Measurements from ENCODE around the gene PPP1CA.

DNA sequence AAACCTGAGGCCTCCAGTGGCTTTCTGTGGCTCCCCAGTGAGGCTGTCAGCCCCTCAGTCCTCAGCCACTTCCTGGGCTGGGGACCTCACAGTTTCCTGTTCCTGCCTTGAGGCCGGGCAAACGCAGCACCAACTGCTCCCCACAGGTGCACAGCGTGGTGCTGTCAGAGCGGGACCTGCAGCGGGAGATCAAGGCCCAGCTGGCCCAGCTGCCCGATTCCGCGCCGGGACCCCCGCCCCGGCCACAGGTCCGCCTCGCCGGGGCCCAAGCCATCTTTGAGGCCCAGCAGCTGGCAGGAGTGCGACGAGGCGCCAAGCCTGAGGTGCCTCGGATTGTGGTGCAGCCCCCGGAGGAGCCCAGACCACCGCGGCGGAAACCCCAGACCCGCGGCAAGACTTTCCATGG is 7.6 kb upstream of the PPP1CA start:
- TF ChIP-seq, protein P1, sequence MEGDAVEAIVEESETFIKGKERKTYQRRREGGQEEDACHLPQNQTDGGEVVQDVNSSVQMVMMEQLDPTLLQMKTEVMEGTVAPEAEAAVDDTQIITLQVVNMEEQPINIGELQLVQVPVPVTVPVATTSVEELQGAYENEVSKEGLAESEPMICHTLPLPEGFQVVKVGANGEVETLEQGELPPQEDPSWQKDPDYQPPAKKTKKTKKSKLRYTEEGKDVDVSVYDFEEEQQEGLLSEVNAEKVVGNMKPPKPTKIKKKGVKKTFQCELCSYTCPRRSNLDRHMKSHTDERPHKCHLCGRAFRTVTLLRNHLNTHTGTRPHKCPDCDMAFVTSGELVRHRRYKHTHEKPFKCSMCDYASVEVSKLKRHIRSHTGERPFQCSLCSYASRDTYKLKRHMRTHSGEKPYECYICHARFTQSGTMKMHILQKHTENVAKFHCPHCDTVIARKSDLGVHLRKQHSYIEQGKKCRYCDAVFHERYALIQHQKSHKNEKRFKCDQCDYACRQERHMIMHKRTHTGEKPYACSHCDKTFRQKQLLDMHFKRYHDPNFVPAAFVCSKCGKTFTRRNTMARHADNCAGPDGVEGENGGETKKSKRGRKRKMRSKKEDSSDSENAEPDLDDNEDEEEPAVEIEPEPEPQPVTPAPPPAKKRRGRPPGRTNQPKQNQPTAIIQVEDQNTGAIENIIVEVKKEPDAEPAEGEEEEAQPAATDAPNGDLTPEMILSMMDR (IDR thresholded peaks at IDR 0.05; ENCODE audit: insufficient read depth, low read length) = no peak
- TF ChIP-seq POLR2AphosphoS5 (IDR thresholded peaks at IDR 0.05; ENCODE audit: low read depth) = peak; percentile 87; the same call in 1 of the 2 replicates
- TF ChIP-seq, protein P2, sequence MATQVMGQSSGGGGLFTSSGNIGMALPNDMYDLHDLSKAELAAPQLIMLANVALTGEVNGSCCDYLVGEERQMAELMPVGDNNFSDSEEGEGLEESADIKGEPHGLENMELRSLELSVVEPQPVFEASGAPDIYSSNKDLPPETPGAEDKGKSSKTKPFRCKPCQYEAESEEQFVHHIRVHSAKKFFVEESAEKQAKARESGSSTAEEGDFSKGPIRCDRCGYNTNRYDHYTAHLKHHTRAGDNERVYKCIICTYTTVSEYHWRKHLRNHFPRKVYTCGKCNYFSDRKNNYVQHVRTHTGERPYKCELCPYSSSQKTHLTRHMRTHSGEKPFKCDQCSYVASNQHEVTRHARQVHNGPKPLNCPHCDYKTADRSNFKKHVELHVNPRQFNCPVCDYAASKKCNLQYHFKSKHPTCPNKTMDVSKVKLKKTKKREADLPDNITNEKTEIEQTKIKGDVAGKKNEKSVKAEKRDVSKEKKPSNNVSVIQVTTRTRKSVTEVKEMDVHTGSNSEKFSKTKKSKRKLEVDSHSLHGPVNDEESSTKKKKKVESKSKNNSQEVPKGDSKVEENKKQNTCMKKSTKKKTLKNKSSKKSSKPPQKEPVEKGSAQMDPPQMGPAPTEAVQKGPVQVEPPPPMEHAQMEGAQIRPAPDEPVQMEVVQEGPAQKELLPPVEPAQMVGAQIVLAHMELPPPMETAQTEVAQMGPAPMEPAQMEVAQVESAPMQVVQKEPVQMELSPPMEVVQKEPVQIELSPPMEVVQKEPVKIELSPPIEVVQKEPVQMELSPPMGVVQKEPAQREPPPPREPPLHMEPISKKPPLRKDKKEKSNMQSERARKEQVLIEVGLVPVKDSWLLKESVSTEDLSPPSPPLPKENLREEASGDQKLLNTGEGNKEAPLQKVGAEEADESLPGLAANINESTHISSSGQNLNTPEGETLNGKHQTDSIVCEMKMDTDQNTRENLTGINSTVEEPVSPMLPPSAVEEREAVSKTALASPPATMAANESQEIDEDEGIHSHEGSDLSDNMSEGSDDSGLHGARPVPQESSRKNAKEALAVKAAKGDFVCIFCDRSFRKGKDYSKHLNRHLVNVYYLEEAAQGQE (IDR thresholded peaks at IDR 0.05; ENCODE audit: insufficient replicate concordance, low read depth) = no peak
- TF ChIP-seq GABPA (IDR thresholded peaks at IDR 0.05; ENCODE audit: low read depth) = peak; percentile 63
